Common myeloid progenitor, CD34-positive (primary cell): ENCODE data around the gene PPP1R1B.

Experiments used
- CTCF ChIA-PET: fragments of 350-600 bp; sonication (Branson Sonifier 250); formaldehyde crosslinking; loops from one replicate; lab custom pipeline; 2021; ENCODE audit warnings: antibody characterized with exemption; lab: Charles Lee
- POLR2A ChIA-PET: fragments of 350-600 bp; sonication (Branson Sonifier 250); formaldehyde crosslinking; loops from one replicate; lab custom pipeline; 2021; ENCODE audit warnings: antibody characterized with exemption; lab: Charles Lee
- DNase-seq, 3 donors: peaks; one replicate each; pipeline versions ENCODE4 v3.0.0 to v3.0.0-alpha.2; 2013
- H3K27ac ChIP-seq, 2 experiments: 1 replicate in 1 of 2; 2 replicates in 1 of 2; pipeline ENCODE4 v1.7.0; 2013; ENCODE audit warnings: inconsistent platforms in 2 of 2, low read length in 2 of 2, mild to moderate bottlenecking in 2 of 2, low read depth in 1 of 2, moderate library complexity in 1 of 2; ENCODE audit not compliant: severe bottlenecking in 2 of 2, insufficient read depth in 1 of 2, poor library complexity in 1 of 2
- H3K27me3 ChIP-seq, 5 experiments: replicated peaks in 2 of 5; 1 replicate in 3 of 5; 2 replicates in 2 of 5; pipeline versions ENCODE4 v1.6.1 to v1.7.0; 2013; ENCODE audit warnings: low read length in 4 of 5, mild to moderate bottlenecking in 2 of 5, moderate library complexity in 2 of 5, inconsistent platforms in 1 of 5; ENCODE audit not compliant: insufficient read depth in 5 of 5, control insufficient read depth in 4 of 5
- H3K36me3 ChIP-seq, 4 experiments: 1 replicate in 2 of 4; 2 replicates in 2 of 4; pipeline versions ENCODE4 v1.6.1 to v1.7.0; 2013; ENCODE audit warnings: low read length in 3 of 4, control low read depth in 1 of 4, mild to moderate bottlenecking in 1 of 4; ENCODE audit not compliant: control insufficient read depth in 4 of 4, insufficient read depth in 4 of 4
- H3K4me1 ChIP-seq, 4 experiments: 1 replicate in 3 of 4; 2 replicates in 1 of 4; pipeline versions ENCODE4 v1.6.1 to v1.7.1; 2013; ENCODE audit warnings: low read length in 3 of 4, mild to moderate bottlenecking in 3 of 4, control low read depth in 1 of 4, inconsistent platforms in 1 of 4, moderate library complexity in 1 of 4; ENCODE audit not compliant: control insufficient read depth in 4 of 4, insufficient read depth in 4 of 4; ENCODE audit errors: control extremely low read depth in 1 of 4
- H3K4me3 ChIP-seq, 7 experiments: 1 replicate in 4 of 7; 2 replicates in 3 of 7; pipeline versions ENCODE4 v1.5.1 to v1.7.0; 2013; ENCODE audit warnings: mild to moderate bottlenecking in 7 of 7, low read length in 6 of 7, moderate library complexity in 6 of 7, inconsistent platforms in 2 of 7, low read depth in 2 of 7, control low read depth in 1 of 7; ENCODE audit not compliant: insufficient read depth in 4 of 7, control insufficient read depth in 1 of 7; ENCODE audit errors: extremely low read depth in 1 of 7
- H3K9me3 ChIP-seq, 5 experiments: 1 replicate in 4 of 5; 2 replicates in 1 of 5; pipeline versions ENCODE4 v1.6.1 to v1.7.1; 2013; ENCODE audit warnings: low read length in 4 of 5, mild to moderate bottlenecking in 2 of 5, inconsistent platforms in 1 of 5, low read depth in 1 of 5, moderate library complexity in 1 of 5; ENCODE audit not compliant: control insufficient read depth in 4 of 5, insufficient read depth in 2 of 5; ENCODE audit errors: control extremely low read depth in 1 of 5
- WGBS: methylation state at CpG from one replicate; pipeline ENCODE4 v1.1.5; 2013; ENCODE audit not compliant: insufficient coverage; 5-methylcytosine and 5-hydroxymethylcytosine counted together

Gene PPP1R1B

GRCh38 chr17:39643271-39643670, 16.5 kb downstream of the PPP1R1B start:
- H3K4me1 ChIP-seq, result peaks cover 6 to 53% (median 50%) of the 10 kb centered on the region in 4 experiments
- H3K27me3 ChIP-seq, result no peaks in the 10 kb centered on the region
- WGBS, result 86% methylated on average over 1 of the region's 4 CpGs
- peaks cover 0 to 4% (median 0%) of the 10 kb centered on the region in 4 experiments for H3K36me3 ChIP-seq
- H3K9me3 ChIP-seq, result no peaks in the 10 kb centered on the region
- ChIA-PET POLR2A (interaction anchor here (0.5 kb wide), 1 partner anchor 445 kb away, joined by 4 read pairs; no protein-coding TSS in a partner anchor), CTCF (interaction anchor here (0.8 to 16.4 kb wide), 7 partner anchors 4 to 27 kb away, joined by 3 to 198 read pairs (median 4); partner anchors contain the start of gene STARD3)
- DNase-seq, result peak in 2 of 3 donors; percentile 49 to 56
- no peak overlapping the region for H3K4me3 ChIP-seq
- H3K27ac ChIP-seq, result peak overlapping the region in 1 of 2 experiments; percentile 18

- Histone ChIP-seq H3K36me3 (peaks cover 0 to 8% (median 2%) of the 10 kb centered on the region in 4 experiments), H3K4me1 (peaks cover 0 to 33% (median 23%) of the 10 kb centered on the region in 4 experiments), H3K4me3 (no peak overlapping the region), H3K27me3 (no peaks in the 10 kb centered on the region), H3K27ac (no peak overlapping the region), H3K9me3 (no peaks in the 10 kb centered on the region)
- ChIA-PET POLR2A (no interaction called here), CTCF (interaction anchor here (1.1 to 16.4 kb wide), 7 partner anchors 8 to 106 kb away, joined by 3 to 198 read pairs (median 5); partner anchors contain the start of genes PPP1R1B, STARD3 and TCAP)
- WGBS, result 88% methylated on average over 5 of the region's 5 CpGs
- no peak for DNase-seq
Measured at GRCh38 chr17:39647256-39647655, 20.5 kb downstream of the PPP1R1B start.

- POLR2A ChIA-PET, result interaction anchor here (0.5 to 0.6 kb wide), 2 partner anchors 32 to 407 kb away, joined by 4 read pairs; no protein-coding TSS in a partner anchor
- no peak overlapping the region for H3K4me3 ChIP-seq
- H3K9me3 ChIP-seq, result no peaks in the 10 kb centered on the region
- CTCF ChIA-PET, result interaction anchor here (1.6 to 16.4 kb wide), 4 partner anchors 8 to 27 kb away, joined by 5 to 198 read pairs (median 68); partner anchors contain the start of genes PPP1R1B, STARD3 and TCAP
- H3K4me1 ChIP-seq, result peaks cover 0 to 20% (median 11%) of the 10 kb centered on the region in 4 experiments
- H3K36me3 ChIP-seq, result peaks cover 0 to 8% (median 2%) of the 10 kb centered on the region in 4 experiments
- 92% methylated on average over 14 of the region's 15 CpGs for WGBS
- H3K27me3 ChIP-seq, result no peaks in the 10 kb centered on the region
- no peak for DNase-seq
- no peak overlapping the region for H3K27ac ChIP-seq
Measured at GRCh38 chr17:39648616-39649366, 22.0 kb downstream of the PPP1R1B start.

- DNase-seq, result no peak
- Histone ChIP-seq H3K36me3 (peaks cover 0 to 8% (median 4%) of the 10 kb centered on the region in 4 experiments), H3K27me3 (no peaks in the 10 kb centered on the region), H3K9me3 (no peaks in the 10 kb centered on the region), H3K4me3 (no peak overlapping the region), H3K27ac (peak overlapping the region in 1 of 2 experiments; percentile 22), H3K4me1 (peaks cover 0 to 20% (median 11%) of the 10 kb centered on the region in 4 experiments)
- ChIA-PET CTCF (interaction anchor here (0.5 to 16.4 kb wide), 5 partner anchors 11 to 357 kb away, joined by 3 to 198 read pairs (median 130); partner anchors contain the start of genes PNMT, PPP1R1B, STARD3 and TCAP), POLR2A (no interaction called here)
- 86% methylated on average over 11 of the region's 11 CpGs for WGBS
Measured at GRCh38 chr17:39650121-39650579, 23.4 kb downstream of the PPP1R1B start.

- Histone ChIP-seq H3K9me3 (no peaks in the 10 kb centered on the region), H3K27me3 (no peaks in the 10 kb centered on the region), H3K4me3 (no peak overlapping the region), H3K4me1 (peaks cover 0 to 23% (median 11%) of the 10 kb centered on the region in 4 experiments), H3K36me3 (peaks cover 2 to 18% (median 10%) of the 10 kb centered on the region in 4 experiments), H3K27ac (peak overlapping the region in 1 of 2 experiments; percentile 49)
- POLR2A ChIA-PET, result no interaction called here
- CTCF ChIA-PET, result interaction anchor here (1.3 to 16.4 kb wide), 9 partner anchors 9 to 67 kb away, joined by 3 to 198 read pairs (median 10); partner anchors contain the start of genes PNMT, PPP1R1B, STARD3 and TCAP
- WGBS, result 59% methylated on average over 5 of the region's 8 CpGs
- DNase-seq, result no peak
Measured at GRCh38 chr17:39651923-39652586, 25.3 kb downstream of the PPP1R1B start.

GRCh38 chr17:39652587-39653315, 26.0 kb downstream of the PPP1R1B start:
- Histone ChIP-seq H3K27ac (peak overlapping the region in 1 of 2 experiments; percentile 23), H3K27me3 (no peaks in the 10 kb centered on the region), H3K36me3 (peaks cover 4 to 20% (median 12%) of the 10 kb centered on the region in 4 experiments), H3K4me3 (no peak overlapping the region), H3K9me3 (no peaks in the 10 kb centered on the region), H3K4me1 (peaks cover 0 to 23% (median 13%) of the 10 kb centered on the region in 4 experiments)
- no peak for DNase-seq
- POLR2A ChIA-PET, result no interaction called here
- CTCF ChIA-PET, result interaction anchor here (1.1 to 16.4 kb wide), 9 partner anchors 9 to 97 kb away, joined by 3 to 198 read pairs (median 10); partner anchors contain the start of genes PNMT, PPP1R1B, STARD3 and TCAP
- WGBS, result 90% methylated on average over 7 of the region's 7 CpGs
